SK-N-SH (cell line): ENCODE data around the gene HOXC10. TPM values are rescaled to one million over a fixed set of nuclear protein-coding genes. Genes with fewer than 3 reads are reported as not detected.

Experiments
- CTCF ChIA-PET: fragments of 300-600, 350-600 bp; formaldehyde crosslinking; extraction: SDS; loops from one replicate; lab custom pipeline; 2021; lab: Yijun Ruan, JAX
- POLR2A ChIA-PET: fragments of 350-600 bp; sonication (Branson Sonifier 250); formaldehyde crosslinking; extraction: SDS; loops from one replicate; lab custom pipeline; 2020; ENCODE audit warnings: antibody characterized with exemption, inconsistent platforms; lab: Yijun Ruan, JAX
- DNase-seq: peaks from one replicate; pipeline ENCODE4 v3.0.0; 2012
- H2AFZ ChIP-seq: fragments of 200-600 bp; sonication (generic); 2 replicates; pipeline ENCODE4 v1.8.1; 2016; ENCODE audit warnings: antibody characterized with exemption, mild to moderate bottlenecking, low read depth
- H3F3A ChIP-seq: fragments of 200-600 bp; sonication (generic); replicated peaks from 2 replicates; pipeline ENCODE3; 2016; ENCODE audit warnings: antibody characterized with exemption, mild to moderate bottlenecking; ENCODE audit not compliant: insufficient read depth
- H3K27ac ChIP-seq, 2 experiments: fragments of 200-500 bp in 1 of 2; fragments of 200-600 bp in 1 of 2; sonication (Bioruptor generic) in 1 of 2; sonication (generic), shearing (Covaris generic) in 1 of 2; 2 replicates each; pipeline versions ENCODE4 v1.5.1 to v1.6.1; 2014 to 2016; ENCODE audit warnings: low read depth in 2 of 2, inconsistent platforms in 1 of 2, low read length in 1 of 2, mild to moderate bottlenecking in 1 of 2, mixed read lengths in 1 of 2
- H3K27me3 ChIP-seq: fragments of 200-600 bp; sonication (generic), shearing (Covaris generic); 2 replicates; pipeline ENCODE4 v1.6.1; 2016; ENCODE audit warnings: mixed run types; ENCODE audit not compliant: insufficient read depth
- H3K36me3 ChIP-seq, 2 experiments: fragments of 200-500 bp in 1 of 2; fragments of 200-600 bp in 1 of 2; sonication (Bioruptor generic) in 1 of 2; sonication (generic) in 1 of 2; replicated peaks in 1 of 2; 2 replicates each; pipeline versions ENCODE3 to v1.5.1; 2014 to 2016; ENCODE audit warnings: low read length in 1 of 2, mild to moderate bottlenecking in 1 of 2; ENCODE audit not compliant: insufficient read depth in 2 of 2, control insufficient read depth in 1 of 2
- H3K4me1 ChIP-seq, 2 experiments: fragments of 200-500 bp in 1 of 2; fragments of 200-600 bp in 1 of 2; sonication (Bioruptor generic) in 1 of 2; sonication (generic), shearing (Covaris generic) in 1 of 2; 2 replicates each; pipeline versions ENCODE4 v1.5.1 to v1.6.1; 2014 to 2016; ENCODE audit warnings: low read depth in 1 of 2, low read length in 1 of 2, mixed run types in 1 of 2; ENCODE audit not compliant: insufficient read depth in 2 of 2, control insufficient read depth in 1 of 2
- H3K4me2 ChIP-seq: fragments of 200-600 bp; sonication (generic), shearing (Covaris generic); 2 replicates; pipeline ENCODE4 v1.6.1; 2017; ENCODE audit warnings: mixed run types
- H3K4me3 ChIP-seq, 2 experiments: fragments of 200-500 bp in 1 of 2; fragments of 200-600 bp in 1 of 2; sonication (Bioruptor generic) in 1 of 2; sonication (generic), shearing (Covaris generic) in 1 of 2; 2 replicates each; pipeline versions ENCODE4 v1.5.1 to v1.8.1; 2014 to 2016; ENCODE audit warnings: low read depth in 2 of 2, inconsistent platforms in 1 of 2, low read length in 1 of 2, mild to moderate bottlenecking in 1 of 2, mixed read lengths in 1 of 2, moderate library complexity in 1 of 2
- H3K79me2 ChIP-seq: fragments of 200-600 bp; sonication (generic); 2 replicates; pipeline ENCODE4 v1.8.1; 2017; ENCODE audit warnings: mild to moderate bottlenecking; ENCODE audit not compliant: insufficient read depth
- H3K9ac ChIP-seq: fragments of 200-600 bp; sonication (generic); 2 replicates; pipeline ENCODE4 v1.6.1; 2017; ENCODE audit warnings: mixed run types
- H3K9me2 ChIP-seq: fragments of 200-600 bp; sonication (generic); 2 replicates; pipeline ENCODE4 v1.6.1; 2017; ENCODE audit warnings: mixed run types
- H3K9me3 ChIP-seq: fragments of 200-600 bp; sonication (generic); 2 replicates; pipeline ENCODE4 v1.6.1; 2017; ENCODE audit warnings: mixed run types, mild to moderate bottlenecking, moderate library complexity
- H4K20me1 ChIP-seq: fragments of 200-600 bp; sonication (generic); 2 replicates; pipeline ENCODE4 v1.6.1; 2017; ENCODE audit warnings: mild to moderate bottlenecking, mixed run types; ENCODE audit not compliant: insufficient read depth
- FOSL2 ChIP-seq: IDR thresholded peaks from 2 replicates; pipeline ENCODE4 v1.4.0; 2012; ENCODE audit warnings: low read depth, mild to moderate bottlenecking, moderate library complexity, borderline replicate concordance
- FOXM1 ChIP-seq: IDR thresholded peaks from 2 replicates; pipeline ENCODE4 v1.4.0; 2012; ENCODE audit warnings: low read depth, mild to moderate bottlenecking
- GABPA ChIP-seq: IDR thresholded peaks from 2 replicates; pipeline ENCODE4 v1.4.0; 2012; ENCODE audit warnings: low read depth, mild to moderate bottlenecking
- POLR2AphosphoS5 ChIP-seq: IDR thresholded peaks from 2 replicates; pipeline ENCODE4 v1.6.1; 2012; ENCODE audit warnings: low read depth, low read length
- REST ChIP-seq: IDR thresholded peaks from 2 replicates; pipeline ENCODE4 v1.6.1; 2012; ENCODE audit warnings: mild to moderate bottlenecking, low read depth, low read length, moderate library complexity
- RXRA ChIP-seq: IDR thresholded peaks from 2 replicates; pipeline ENCODE4 v1.4.0; 2012; ENCODE audit warnings: low read depth, mild to moderate bottlenecking, borderline replicate concordance
- SMC3 ChIP-seq: IDR thresholded peaks from 2 replicates; pipeline ENCODE4 v1.6.1; 2012; ENCODE audit warnings: low read depth, low read length, improper control_type of control experiment
- TEAD4 ChIP-seq: IDR thresholded peaks from 2 replicates; pipeline ENCODE4 v1.4.0; 2012; ENCODE audit warnings: mild to moderate bottlenecking, borderline replicate concordance; ENCODE audit not compliant: insufficient read depth
- USF2 ChIP-seq: fragments of 150-350 bp; IDR thresholded peaks from 2 replicates; pipeline ENCODE4 v1.6.1; 2017; ENCODE audit warnings: antibody characterized with exemption, low read length, low read depth, borderline replicate concordance
- ZBTB33 ChIP-seq: IDR thresholded peaks from 2 replicates; pipeline ENCODE4 v1.4.0; 2012; ENCODE audit warnings: low read depth, borderline replicate concordance
- WGBS: methylation state at CpG from one replicate; pipeline ENCODE4 v1.1.6; 2017; ENCODE audit warnings: low lambda C conversion rate; 5-methylcytosine and 5-hydroxymethylcytosine counted together
- polyA plus RNA-seq, 3 experiments: library from polyadenylated mRNA; depleted of rRNA; stranded (reverse); fragments of >200 nt; gene quantifications; 2 replicates each; pipeline ENCODE4 v1.2.3, GENCODE V29; 2012

HOXC10 gene
- polyA plus RNA-seq, 1 of the 3 experiments (the other 2 are of a cell fraction): 0.03 TPM

GRCh38 chr12:53977596-53978445 is 7.1 kb upstream of the HOXC10 start:
- H3K4me3 ChIP-seq: no peak overlapping the region
- no peaks in the 10 kb centered on the region for H3K9me2 ChIP-seq
- H3K27me3 ChIP-seq: peaks cover 98% of the 10 kb centered on the region
- TF ChIP-seq POLR2AphosphoS5 (no peak), FOSL2 (no peak), FOXM1 (no peak), TEAD4 (no peak), USF2 (no peak), ZBTB33 (no peak), RXRA (no peak), SMC3 (no peak), GABPA (no peak), REST (no peak)
- H3K79me2 ChIP-seq: no peaks in the 10 kb centered on the region
- H4K20me1 ChIP-seq: no peaks in the 10 kb centered on the region
- 11% methylated on average over 11 of the region's 11 CpGs for WGBS
- ChIA-PET POLR2A (no interaction called here), CTCF (interaction anchor here (0.6 to 12.7 kb wide), 6 partner anchors 10 to 236 kb away, joined by 3 to 134 read pairs (median 4); partner anchors contain the start of genes HOXC10 and HOXC12)
- H3K9ac ChIP-seq: no peak overlapping the region
- H3F3A ChIP-seq: no peaks in the 10 kb centered on the region
- H3K27ac ChIP-seq: no peak overlapping the region
- no peaks in the 10 kb centered on the region for H3K36me3 ChIP-seq
- no peak overlapping the region for H3K4me2 ChIP-seq
- no peak overlapping the region for H2AFZ ChIP-seq
- no peak for DNase-seq
- peaks cover 0 to 2% of the 10 kb centered on the region in 2 experiments; a peak in 2 of 4 replicates for H3K4me1 ChIP-seq
- no peaks in the 10 kb centered on the region for H3K9me3 ChIP-seq
